ENCODE data around the gene KCND3. TPM values are rescaled to one million over a fixed set of nuclear protein-coding genes. Genes with fewer than 3 reads are reported as not detected.

KCND3 gene
- total and polyA plus RNA-seq, 4 donors, result 1.0 to 27.1 (median 6.1) TPM

- TF ChIP-seq SP1 (IDR thresholded peaks at IDR 0.05) (no peak), HNF4A (conservative IDR thresholded peaks at IDR 0.05) (no peak)
Observed at GRCh38 chr1:111911061-111911460, 78.4 kb downstream of the KCND3 start.

GRCh38 chr1:111909030-111909429 lies 80.4 kb downstream of the KCND3 start:
- H3K9me3 ChIP-seq (ENCODE audit: control insufficient read depth in 4 of 4, low read length in 3 of 4), result no peaks in the 10 kb centered on the region
- TF ChIP-seq HNF4G (IDR thresholded peaks at IDR 0.05) (no peak), MAX (IDR thresholded peaks at IDR 0.05) (no peak), CTCF (IDR thresholded peaks at IDR 0.05; ENCODE audit: low read depth, low read length, missing input control) (no peak), REST (IDR thresholded peaks at IDR 0.05) (no peak), GABPA (IDR thresholded peaks at IDR 0.05 in 1 of 2, conservative IDR thresholded peaks at IDR 0.05 in 1 of 2) (no peak), TAF1 (conservative IDR thresholded peaks at IDR 0.05) (no peak), FOXA2 (IDR thresholded peaks at IDR 0.05) (no peak), FOXA1 (IDR thresholded peaks at IDR 0.05) (no peak)
- H3K4me3 ChIP-seq (ENCODE audit: low read depth in 1 of 3, low read length in 3 of 3), result no peak overlapping the region
- H3K27me3 ChIP-seq (ENCODE audit: control insufficient read depth in 4 of 4, insufficient read depth in 4 of 4, low read length in 3 of 4), result no peaks in the 10 kb centered on the region
- H3K4me1 ChIP-seq (ENCODE audit: control insufficient read depth in 4 of 4, insufficient read depth in 4 of 4, low read length in 3 of 4), result no peaks in the 10 kb centered on the region
- H3K36me3 ChIP-seq (ENCODE audit: control insufficient read depth in 4 of 4, insufficient read depth in 3 of 4, low read depth in 1 of 4, low read length in 3 of 4), result no peaks in the 10 kb centered on the region
- H3K27ac ChIP-seq (ENCODE audit: low read depth in 1 of 2, low read length in 2 of 2), result no peak overlapping the region
- H3K9ac ChIP-seq (ENCODE audit: low read depth in 1 of 2, low read length in 2 of 2), result no peak overlapping the region
- WGBS, result 77% methylated on average over 4 of the region's 4 CpGs
- DNase-seq (ENCODE audit: low spot score), result no peak

More at GRCh38 chr1:111911061-111911460, 78.4 kb downstream of the KCND3 start:
- WGBS, result 83% methylated on average over 1 of the region's 1 CpG
- H3K4me1 ChIP-seq (ENCODE audit: control insufficient read depth in 4 of 4, insufficient read depth in 4 of 4, low read length in 3 of 4), result no peaks in the 10 kb centered on the region
- DNase-seq (ENCODE audit: low spot score), result no peak
- H3K36me3 ChIP-seq (ENCODE audit: control insufficient read depth in 4 of 4, insufficient read depth in 3 of 4, low read depth in 1 of 4, low read length in 3 of 4), result no peaks in the 10 kb centered on the region
- H3K9ac ChIP-seq (ENCODE audit: low read depth in 1 of 2, low read length in 2 of 2), result no peak overlapping the region
- H3K9me3 ChIP-seq (ENCODE audit: control insufficient read depth in 4 of 4, low read length in 3 of 4), result no peaks in the 10 kb centered on the region
- no peak overlapping the region for H3K27ac ChIP-seq (ENCODE audit: low read depth in 1 of 2, low read length in 2 of 2)
- H3K27me3 ChIP-seq (ENCODE audit: control insufficient read depth in 4 of 4, insufficient read depth in 4 of 4, low read length in 3 of 4), result no peaks in the 10 kb centered on the region
- H3K4me3 ChIP-seq (ENCODE audit: low read depth in 1 of 3, low read length in 3 of 3), result no peak overlapping the region

- H3K4me1 ChIP-seq (ENCODE audit: control insufficient read depth in 4 of 4, insufficient read depth in 4 of 4, low read length in 3 of 4), result no peaks in the 10 kb centered on the region
- DNase-seq (ENCODE audit: low spot score), result no peak
- H3K27ac ChIP-seq (ENCODE audit: low read depth in 1 of 2, low read length in 2 of 2), result no peak overlapping the region
- TF ChIP-seq SP1 (IDR thresholded peaks at IDR 0.05) (no peak), FOXA2 (IDR thresholded peaks at IDR 0.05) (no peak), ZBTB33 (IDR thresholded peaks at IDR 0.05) (no peak), JUND (IDR thresholded peaks at IDR 0.05) (no peak), FOXA1 (IDR thresholded peaks at IDR 0.05) (no peak), GABPA (IDR thresholded peaks at IDR 0.05 in 1 of 2, conservative IDR thresholded peaks at IDR 0.05 in 1 of 2) (no peak), MAX (IDR thresholded peaks at IDR 0.05) (no peak)
- no peak overlapping the region for H3K9ac ChIP-seq (ENCODE audit: low read depth in 1 of 2, low read length in 2 of 2)
- no peak overlapping the region for H3K4me3 ChIP-seq (ENCODE audit: low read depth in 1 of 3, low read length in 3 of 3)
- H3K27me3 ChIP-seq (ENCODE audit: control insufficient read depth in 4 of 4, insufficient read depth in 4 of 4, low read length in 3 of 4), result no peaks in the 10 kb centered on the region
- 86% methylated on average over 3 of the region's 3 CpGs for WGBS
- H3K36me3 ChIP-seq (ENCODE audit: control insufficient read depth in 4 of 4, insufficient read depth in 3 of 4, low read depth in 1 of 4, low read length in 3 of 4), result no peaks in the 10 kb centered on the region
- H3K9me3 ChIP-seq (ENCODE audit: control insufficient read depth in 4 of 4, low read length in 3 of 4), result no peaks in the 10 kb centered on the region
Observed at GRCh38 chr1:111908011-111908621, 81.4 kb downstream of the KCND3 start.
